Neural cell (in vitro differentiated cells): ENCODE results near the gene MCOLN1.

ENCODE experiments used
- CTCF ChIP-seq: fragments of 450-650 bp; IDR thresholded peaks from 2 replicates; pipeline ENCODE4 v1.5.1; 2014; ENCODE audit warnings: antibody characterized with exemption, mild to moderate bottlenecking, moderate library complexity; ENCODE audit not compliant: poor library complexity, severe bottlenecking
- EP300 ChIP-seq: fragments of 450-650 bp; conservative IDR thresholded peaks from 2 replicates; pipeline ENCODE4 v1.6.1; 2014; ENCODE audit warnings: antibody characterized with exemption, mild to moderate bottlenecking, moderate library complexity; ENCODE audit not compliant: poor library complexity, severe bottlenecking
- POLR2AphosphoS5 ChIP-seq: IDR thresholded peaks from 2 replicates; pipeline ENCODE4 v1.6.1; 2012
- TAF1 ChIP-seq: IDR thresholded peaks from 2 replicates; pipeline ENCODE4 v1.6.1; 2012; ENCODE audit warnings: low read depth

- TF ChIP-seq CTCF (no peak), TAF1 (no peak), POLR2AphosphoS5 (no peak), EP300 (no peak)
Observed at GRCh38 chr19:7542556-7543348, 20.3 kb downstream of the MCOLN1 start.
